ENCODE measurements around the gene PCBP3. TPM values are rescaled to one million over a fixed set of nuclear protein-coding genes. Genes with fewer than 3 reads are reported as not detected.
"Not testable (repeated sequence)": the region's sequence is repeated elsewhere in the genome, so short reads cannot be mapped to it uniquely, and the experiment has no call there.

Gene PCBP3
- 8.2 and 10.7 TPM in 2 replicates for total RNA-seq

DNA sequence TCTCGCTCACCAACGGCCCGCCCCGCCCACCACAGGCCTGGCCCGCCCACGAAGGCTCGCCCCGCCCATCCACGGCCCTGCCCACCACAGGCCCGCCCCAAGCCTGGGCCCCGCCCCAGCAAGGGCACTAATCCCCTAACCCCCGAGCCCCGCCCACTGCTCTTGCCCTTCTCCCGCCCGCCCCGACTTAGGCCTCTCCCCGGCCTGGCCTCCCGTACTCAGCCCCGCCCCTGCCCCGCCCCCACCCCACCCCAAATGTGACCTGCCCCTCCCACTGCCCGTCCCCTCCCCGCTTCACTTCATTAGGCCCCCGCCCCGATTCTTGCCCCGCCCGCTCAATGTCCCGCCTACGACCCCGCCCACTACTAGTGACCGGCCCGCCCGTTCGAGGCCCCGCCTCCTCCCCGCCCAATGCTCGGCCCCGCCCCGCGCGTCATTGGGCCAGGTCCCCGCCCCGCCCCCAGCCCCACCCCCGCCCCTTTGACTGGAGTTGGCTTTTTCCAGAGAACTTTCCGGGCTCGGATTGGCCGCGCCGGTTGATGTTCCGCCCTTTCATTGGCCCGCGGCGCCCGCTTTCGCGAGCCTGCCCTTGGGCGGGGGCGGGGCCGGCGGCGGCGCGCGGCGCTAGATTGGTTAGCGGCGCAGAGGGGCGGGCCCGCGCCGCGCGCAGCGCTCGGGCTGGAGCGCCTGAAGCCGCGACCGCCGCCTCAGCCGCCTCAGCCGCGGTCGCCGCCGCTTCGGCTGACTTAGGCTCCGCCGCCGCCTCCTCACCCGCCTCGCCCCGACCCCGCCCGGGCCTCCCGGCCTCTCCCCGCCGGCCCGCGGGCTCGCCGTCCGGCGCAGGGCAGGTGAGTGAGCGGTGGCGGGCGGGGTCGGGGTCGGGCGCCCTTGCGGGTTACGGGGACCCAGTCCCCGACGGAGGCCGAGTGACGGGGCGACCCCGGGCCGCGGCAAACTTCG is at the start of gene PCBP3:
PCBP3 (plus strand) TSS at position 705 of the 960 bp plus-strand sequence. CDS start 206,361 bp downstream, outside the sequence.
- H3K27ac Mint-ChIP-seq = peak within 1 kb of the TSS; percentile 63
- DNase-seq (ENCODE audit: low spot score) = peak; percentile 94
- H3K36me3 Mint-ChIP-seq (ENCODE audit: low read depth) = peaks cover 9% of the 10 kb centered on the region
- H3K4me1 Mint-ChIP-seq (ENCODE audit: low read depth) = peaks cover 15% of the 10 kb centered on the region
- H3K9me3 Mint-ChIP-seq = peaks cover 12% of the 10 kb centered on the region
- peak within 1 kb of the TSS; percentile 83 for H3K4me3 Mint-ChIP-seq
- peaks cover 10% of the 10 kb centered on the region for H3K27me3 Mint-ChIP-seq (ENCODE audit: insufficient read depth)
- intact Hi-C loops (cut with micrococcal nuclease) = loop anchor here (1.0 to 10.0 kb wide), 8 partner anchors 53 to 1304 kb away; partner anchors contain the start of genes CFAP410 and SUMO3

DNA sequence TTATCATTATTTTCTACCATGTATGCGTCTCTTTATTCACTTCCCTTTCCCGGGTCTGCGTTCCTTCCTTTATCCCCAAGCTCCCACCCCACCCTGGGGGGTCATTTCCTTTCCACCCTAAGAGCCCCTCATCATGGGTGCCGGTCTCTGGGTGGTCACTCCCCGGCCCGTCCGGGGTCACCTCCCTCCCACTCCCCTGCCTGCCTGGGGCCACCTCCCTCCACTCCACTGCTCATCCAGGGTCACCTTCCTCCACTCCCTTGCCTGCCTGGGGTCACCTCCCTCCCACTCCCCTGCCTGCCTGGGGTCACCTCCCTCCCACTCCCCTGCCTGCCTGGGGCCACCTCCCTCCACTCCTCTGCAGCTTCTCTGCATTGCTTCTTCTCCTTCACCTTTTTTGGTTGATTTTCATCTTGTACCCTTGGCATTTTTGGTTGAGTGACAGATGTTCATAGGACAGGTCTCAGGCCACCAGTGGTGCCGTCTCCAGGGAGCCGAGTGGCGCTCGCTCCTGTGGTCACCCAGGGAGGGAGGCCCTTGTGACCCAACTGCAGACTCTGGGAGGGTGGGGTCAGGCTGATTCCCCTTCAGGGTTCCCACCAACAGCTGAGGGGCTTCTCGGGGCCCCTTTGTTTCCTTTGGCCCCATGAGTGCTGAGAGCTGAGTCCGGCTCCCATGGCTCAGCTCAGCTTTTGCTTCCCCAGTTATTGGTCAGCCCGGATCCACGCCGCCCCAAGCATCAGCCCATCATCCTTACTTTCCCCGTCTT is 48.6 kb upstream of the PCBP3 start:
- H3K27ac Mint-ChIP-seq = no peak overlapping the region
- H3K9me3 Mint-ChIP-seq = no peaks in the 10 kb centered on the region
- no peak overlapping the region for H3K4me3 Mint-ChIP-seq
- intact Hi-C loops (cut with micrococcal nuclease) = loop anchor here (5.0 kb wide), 2 partner anchors 308 to 377 kb away; partner anchors contain the start of gene POFUT2
- DNase-seq (ENCODE audit: low spot score) = no peak
- peaks cover 9% of the 10 kb centered on the region for H3K4me1 Mint-ChIP-seq (ENCODE audit: low read depth)
- H3K36me3 Mint-ChIP-seq (ENCODE audit: low read depth) = no peaks in the 10 kb centered on the region
- no peaks in the 10 kb centered on the region for H3K27me3 Mint-ChIP-seq (ENCODE audit: insufficient read depth)

- Mint-ChIP-seq H3K9me3 (no peaks in the 10 kb centered on the region), H3K4me3 (no peak overlapping the region), H3K27ac (no peak overlapping the region), H3K36me3 (ENCODE audit: low read depth) (no peaks in the 10 kb centered on the region), H3K27me3 (ENCODE audit: insufficient read depth) (no peaks in the 10 kb centered on the region), H3K4me1 (ENCODE audit: low read depth) (peaks cover 9% of the 10 kb centered on the region)
- no peak for DNase-seq (ENCODE audit: low spot score)
- intact Hi-C loops (cut with micrococcal nuclease) = loop anchor here (1.0 kb wide), 3 partner anchors 39 to 225 kb away; no protein-coding TSS in a partner anchor
Observed at GRCh38 chr21:45595574-45596295, 47.8 kb upstream of the PCBP3 start.

DNA sequence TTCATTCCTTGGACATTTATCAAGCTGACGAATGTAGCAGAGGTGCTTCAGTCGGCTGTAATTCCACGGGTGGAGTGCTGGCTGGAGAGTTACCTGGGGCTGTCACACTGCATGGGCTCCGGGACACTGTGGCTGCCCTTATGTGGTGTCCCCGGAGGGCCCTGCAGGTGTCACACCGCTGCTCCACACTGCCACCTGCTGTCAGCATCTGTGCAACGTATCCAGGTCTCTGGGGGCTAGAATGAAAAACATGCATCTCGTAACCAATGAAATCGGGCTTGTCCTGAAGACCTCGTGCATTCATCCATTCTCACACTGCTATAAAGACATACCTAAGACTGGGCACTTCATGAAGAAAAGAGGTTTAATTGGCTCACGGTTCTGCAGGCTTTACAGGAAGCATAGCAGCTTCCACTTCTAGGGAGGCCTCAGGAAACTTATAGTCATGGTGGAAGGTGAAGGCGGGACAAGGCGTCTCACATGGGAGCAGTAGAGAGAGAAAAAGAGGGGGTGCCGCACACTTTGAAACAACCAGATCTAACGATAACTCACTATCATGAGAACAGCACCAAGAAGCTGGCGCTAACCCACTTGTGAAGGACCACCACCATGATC is 46.7 kb upstream of the PCBP3 start:
- Mint-ChIP-seq H3K9me3 (peaks cover under 1% of the 10 kb centered on the region), H3K4me1 (ENCODE audit: low read depth) (peaks cover 9% of the 10 kb centered on the region), H3K36me3 (ENCODE audit: low read depth) (no peaks in the 10 kb centered on the region), H3K27me3 (ENCODE audit: insufficient read depth) (peaks cover 2% of the 10 kb centered on the region), H3K4me3 (no peak overlapping the region), H3K27ac (peak overlapping the region; percentile 4)
- DNase-seq (ENCODE audit: low spot score) = peak; percentile 73
- intact Hi-C loops (cut with micrococcal nuclease) = loop anchor here (1.0 kb wide), 3 partner anchors 41 to 223 kb away; no protein-coding TSS in a partner anchor

GRCh38 chr21:45598109-45598508 is 45.4 kb upstream of the PCBP3 start:
- intact Hi-C loops (cut with micrococcal nuclease) = no loop called here
- Mint-ChIP-seq H3K27ac (no peak overlapping the region), H3K27me3 (ENCODE audit: insufficient read depth) (peaks cover 2% of the 10 kb centered on the region), H3K4me3 (no peak overlapping the region), H3K9me3 (peaks cover 10% of the 10 kb centered on the region), H3K36me3 (ENCODE audit: low read depth) (no peaks in the 10 kb centered on the region), H3K4me1 (ENCODE audit: low read depth) (peaks cover 9% of the 10 kb centered on the region)
- DNase-seq (ENCODE audit: low spot score) = no peak

DNA sequence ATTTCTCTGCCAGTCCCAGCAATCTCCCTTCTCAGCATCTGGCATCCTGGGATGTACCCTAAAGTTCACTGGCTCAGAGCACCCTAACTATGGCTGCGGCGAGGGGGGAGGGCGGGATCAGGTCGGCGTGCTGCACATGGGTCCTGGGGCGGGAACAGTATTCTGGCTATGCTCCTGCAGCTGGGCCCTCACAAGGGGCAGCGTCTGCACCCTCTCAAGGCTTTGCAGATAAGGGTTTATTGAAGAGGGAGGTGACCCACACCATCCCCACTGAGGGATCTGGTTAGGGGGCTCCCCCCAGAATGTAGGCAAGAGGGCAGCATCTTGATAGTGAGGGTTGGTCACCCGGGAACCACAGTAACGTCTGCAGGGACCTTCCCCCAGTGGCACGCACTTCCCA is 44.9 kb upstream of the PCBP3 start:
- Mint-ChIP-seq H3K9me3 (peaks cover 15% of the 10 kb centered on the region), H3K4me3 (no peak overlapping the region), H3K27ac (no peak overlapping the region), H3K27me3 (ENCODE audit: insufficient read depth) (peaks cover 2% of the 10 kb centered on the region), H3K4me1 (ENCODE audit: low read depth) (peaks cover 9% of the 10 kb centered on the region), H3K36me3 (ENCODE audit: low read depth) (peaks cover 5% of the 10 kb centered on the region)
- no peak for DNase-seq (ENCODE audit: low spot score)
- intact Hi-C loops (cut with micrococcal nuclease) = no loop called here

- Mint-ChIP-seq H3K9me3 (peaks cover 20% of the 10 kb centered on the region), H3K27ac (no peak overlapping the region), H3K4me1 (ENCODE audit: low read depth) (peaks cover 9% of the 10 kb centered on the region), H3K4me3 (no peak overlapping the region), H3K27me3 (ENCODE audit: insufficient read depth) (peaks cover 4% of the 10 kb centered on the region), H3K36me3 (ENCODE audit: low read depth) (peaks cover 8% of the 10 kb centered on the region)
- DNase-seq (ENCODE audit: low spot score) = no peak
- intact Hi-C loops (cut with micrococcal nuclease) = no loop called here
Observed at GRCh38 chr21:45599146-45599581, 44.4 kb upstream of the PCBP3 start.

DNA sequence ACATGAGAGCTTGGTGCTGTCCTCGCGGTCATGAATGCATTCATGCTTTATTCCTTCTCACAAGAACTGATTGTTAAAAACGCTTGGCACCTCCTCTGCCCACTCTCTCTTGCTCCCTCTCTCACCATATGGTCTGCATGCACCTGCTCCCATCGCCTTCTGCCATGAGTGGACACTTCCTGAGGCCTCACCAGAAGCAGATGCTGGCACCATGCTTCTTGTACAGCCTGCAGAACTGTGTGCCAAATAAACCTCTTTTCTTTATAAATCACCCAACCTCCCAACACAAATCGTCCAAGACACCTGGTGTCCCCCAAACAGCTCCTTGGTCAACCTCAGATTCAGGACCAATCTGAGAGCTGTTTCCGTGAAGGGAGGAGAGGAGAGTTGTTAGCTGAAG is 43.3 kb upstream of the PCBP3 start:
- intact Hi-C loops (cut with micrococcal nuclease) = no loop called here
- DNase-seq (ENCODE audit: low spot score) = no peak
- Mint-ChIP-seq H3K9me3 (peaks cover 22% of the 10 kb centered on the region), H3K4me1 (ENCODE audit: low read depth) (peaks cover 9% of the 10 kb centered on the region), H3K4me3 (no peak overlapping the region), H3K27me3 (ENCODE audit: insufficient read depth) (peaks cover 4% of the 10 kb centered on the region), H3K27ac (no peak overlapping the region), H3K36me3 (ENCODE audit: low read depth) (peaks cover 8% of the 10 kb centered on the region)

- no peak overlapping the region for H3K27ac Mint-ChIP-seq
- H3K4me3 Mint-ChIP-seq = no peak overlapping the region
- H3K9me3 Mint-ChIP-seq = peaks cover 22% of the 10 kb centered on the region
- no peak for DNase-seq (ENCODE audit: low spot score)
- H3K4me1 Mint-ChIP-seq (ENCODE audit: low read depth) = peaks cover 5% of the 10 kb centered on the region
- H3K27me3 Mint-ChIP-seq (ENCODE audit: insufficient read depth) = peaks cover 4% of the 10 kb centered on the region
- intact Hi-C loops (cut with micrococcal nuclease) = no loop called here
- H3K36me3 Mint-ChIP-seq (ENCODE audit: low read depth) = peaks cover 8% of the 10 kb centered on the region
Observed at GRCh38 chr21:45601551-45601950, 42.0 kb upstream of the PCBP3 start.

GRCh38 chr21:45602106-45602505 is 41.4 kb upstream of the PCBP3 start:
- DNase-seq (ENCODE audit: low spot score) = no peak
- Mint-ChIP-seq H3K9me3 (peaks cover 22% of the 10 kb centered on the region), H3K4me1 (ENCODE audit: low read depth) (peaks cover 2% of the 10 kb centered on the region), H3K4me3 (no peak overlapping the region), H3K27ac (no peak overlapping the region), H3K36me3 (ENCODE audit: low read depth) (peaks cover 8% of the 10 kb centered on the region), H3K27me3 (ENCODE audit: insufficient read depth) (peaks cover 4% of the 10 kb centered on the region)
- intact Hi-C loops (cut with micrococcal nuclease) = no loop called here

DNA sequence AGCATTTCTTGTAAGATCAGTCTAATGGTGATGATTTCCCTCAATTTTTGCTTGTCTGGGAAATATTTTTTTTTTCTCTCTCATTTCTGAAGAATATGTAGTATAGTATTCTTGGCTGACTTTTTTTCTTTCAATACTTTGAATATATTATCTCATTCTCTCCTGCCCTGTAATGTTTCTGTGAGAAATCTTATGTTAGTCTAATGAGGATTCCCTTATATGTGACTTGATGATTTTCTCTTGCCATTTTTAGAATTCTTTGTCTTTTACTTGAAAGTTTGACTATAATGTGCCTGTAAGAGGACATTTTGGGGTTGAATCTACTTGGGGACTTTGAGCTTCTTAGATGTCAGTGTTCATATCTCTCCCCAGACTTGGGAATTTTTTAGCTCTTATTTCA is 40.0 kb upstream of the PCBP3 start:
- Mint-ChIP-seq H3K36me3 (ENCODE audit: low read depth) (peaks cover 8% of the 10 kb centered on the region), H3K9me3 (peaks cover 22% of the 10 kb centered on the region), H3K27me3 (ENCODE audit: insufficient read depth) (peaks cover 10% of the 10 kb centered on the region), H3K27ac (no peak overlapping the region), H3K4me1 (ENCODE audit: low read depth) (peaks cover 6% of the 10 kb centered on the region), H3K4me3 (no peak overlapping the region)
- DNase-seq (ENCODE audit: low spot score) = no peak
- intact Hi-C loops (cut with micrococcal nuclease) = no loop called here

DNA sequence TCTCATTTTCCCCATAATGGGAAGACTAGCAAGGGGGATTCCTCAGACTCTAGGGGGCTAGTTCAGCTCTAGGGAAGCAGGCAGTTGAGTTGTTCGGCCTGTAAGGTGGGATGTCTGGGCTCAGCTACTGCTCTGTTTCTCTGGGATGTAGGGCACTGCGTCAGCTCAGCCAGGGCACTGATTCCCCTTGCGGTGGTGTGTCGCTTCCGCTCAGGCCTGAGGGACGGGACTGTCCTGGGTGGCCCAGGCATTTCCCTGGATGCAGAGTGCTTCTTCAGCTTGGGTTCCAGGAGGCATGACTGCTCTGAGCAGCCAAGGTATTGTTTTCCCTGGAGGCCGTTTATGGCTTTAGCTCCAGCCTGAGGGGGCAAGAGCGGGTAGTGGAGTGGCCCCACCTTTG is 38.8 kb upstream of the PCBP3 start:
- H3K4me3 Mint-ChIP-seq; intact Hi-C loops (cut with micrococcal nuclease); H3K36me3 Mint-ChIP-seq (ENCODE audit: low read depth); H3K4me1 Mint-ChIP-seq (ENCODE audit: low read depth); DNase-seq (ENCODE audit: low spot score); H3K27ac Mint-ChIP-seq: not testable (repeated sequence)
- Mint-ChIP-seq H3K9me3 (peaks cover 22% of the 10 kb centered on the region), H3K27me3 (ENCODE audit: insufficient read depth) (peaks cover 13% of the 10 kb centered on the region)

All from activated T-helper 1 cell treated with anti-CD3 and anti-CD28 coated beads, Interleukin-12 subunit alpha, Interleukin-12 subunit beta, Interleukin-2, Interleukin-4 antibody, amounts not matched to agents 30 ng/mL and 10 ng/mL and 1 ng/mL, durations not matched to agents 14 hours and 24 hours and 36 hours (primary cell).